Measurements from ENCODE around the gene DLG5. TPM values are rescaled to one million over a fixed set of nuclear protein-coding genes. Genes with fewer than 3 reads are reported as not detected.

The DLG5 gene
- total RNA-seq, 1 experiment from 2014 or later, result 81.7 TPM

GRCh38 chr10:77846718-77847311 lies 79.7 kb downstream of the DLG5 start:
- H3K9me2 ChIP-seq (ENCODE audit: insufficient read depth), result no peaks in the 10 kb centered on the region
- 0 out of 2 replicates have a peak, but pooled peaks cover 4% of the 10 kb centered on the region for H3K36me3 ChIP-seq (ENCODE audit: low read depth)
- H3K27me3 ChIP-seq (ENCODE audit: insufficient read depth, low read depth), result no peaks in the 10 kb centered on the region
- H2AFZ ChIP-seq, result no peak overlapping the region
- H4K20me1 ChIP-seq (ENCODE audit: insufficient read depth), result no peaks in the 10 kb centered on the region; the same call in 1 of the 2 replicates
- ChIA-PET POLR2A (ENCODE audit: unreplicated experiment) (interaction anchor here (0.6 kb wide), 3 partner anchors 10 to 102 kb away, joined by 3 to 5 read pairs (median 5); no protein-coding TSS in a partner anchor), CTCF (interaction anchor here (0.7 to 2.1 kb wide), 3 partner anchors 63 to 128 kb away, joined by 3 to 7 read pairs (median 3); no protein-coding TSS in a partner anchor)
- DNase-seq, result peak; percentile 45 to 80
- peaks cover 25% of the 10 kb centered on the region for H3K4me1 ChIP-seq (replicated peaks; ENCODE audit: insufficient read depth)
- no peak overlapping the region for H3K27ac ChIP-seq
- no peak overlapping the region for H3K4me3 ChIP-seq
- peaks cover 11% of the 10 kb centered on the region; the same call in 1 of the 2 replicates for H3K79me2 ChIP-seq (ENCODE audit: low read depth)
- H3F3A ChIP-seq (ENCODE audit: insufficient read depth, low read depth), result peaks cover 40% of the 10 kb centered on the region
- TF ChIP-seq, protein P1, sequence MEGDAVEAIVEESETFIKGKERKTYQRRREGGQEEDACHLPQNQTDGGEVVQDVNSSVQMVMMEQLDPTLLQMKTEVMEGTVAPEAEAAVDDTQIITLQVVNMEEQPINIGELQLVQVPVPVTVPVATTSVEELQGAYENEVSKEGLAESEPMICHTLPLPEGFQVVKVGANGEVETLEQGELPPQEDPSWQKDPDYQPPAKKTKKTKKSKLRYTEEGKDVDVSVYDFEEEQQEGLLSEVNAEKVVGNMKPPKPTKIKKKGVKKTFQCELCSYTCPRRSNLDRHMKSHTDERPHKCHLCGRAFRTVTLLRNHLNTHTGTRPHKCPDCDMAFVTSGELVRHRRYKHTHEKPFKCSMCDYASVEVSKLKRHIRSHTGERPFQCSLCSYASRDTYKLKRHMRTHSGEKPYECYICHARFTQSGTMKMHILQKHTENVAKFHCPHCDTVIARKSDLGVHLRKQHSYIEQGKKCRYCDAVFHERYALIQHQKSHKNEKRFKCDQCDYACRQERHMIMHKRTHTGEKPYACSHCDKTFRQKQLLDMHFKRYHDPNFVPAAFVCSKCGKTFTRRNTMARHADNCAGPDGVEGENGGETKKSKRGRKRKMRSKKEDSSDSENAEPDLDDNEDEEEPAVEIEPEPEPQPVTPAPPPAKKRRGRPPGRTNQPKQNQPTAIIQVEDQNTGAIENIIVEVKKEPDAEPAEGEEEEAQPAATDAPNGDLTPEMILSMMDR (conservative IDR thresholded peaks at IDR 0.05), result peak; percentile 99
- TF ChIP-seq EZH2 (IDR thresholded peaks at IDR 0.05; ENCODE audit: low read depth), result no peak
- H3K4me2 ChIP-seq, result 0 out of 2 replicates have a peak overlapping the region, but pooled peaks have one; percentile 1
- no TSS peak for BruUV-seq (replicated peaks)
- no peaks in the 10 kb centered on the region for H3K9me3 ChIP-seq (ENCODE audit: insufficient read depth, low read depth)
- intact Hi-C loops (cut with micrococcal nuclease; ENCODE audit: unreplicated experiment), result loop anchor here (1.0 to 5.0 kb wide), 4 partner anchors 65 to 128 kb away; partner anchors contain the start of gene DLG5

GRCh38 chr10:77845451-77845850 lies 81.1 kb downstream of the DLG5 start:
- no peaks in the 10 kb centered on the region for H3K9me2 ChIP-seq (ENCODE audit: insufficient read depth)
- no peaks in the 10 kb centered on the region for H3K9me3 ChIP-seq (ENCODE audit: insufficient read depth, low read depth)
- no peak for DNase-seq
- no peaks in the 10 kb centered on the region for H3K27me3 ChIP-seq (ENCODE audit: insufficient read depth, low read depth)
- intact Hi-C loops (cut with micrococcal nuclease; ENCODE audit: unreplicated experiment), result loop anchor here (1.0 to 5.0 kb wide), 4 partner anchors 28 to 184 kb away; partner anchors contain the start of gene POLR3A
- ChIA-PET CTCF (interaction anchor here (0.6 to 2.1 kb wide), 4 partner anchors 17 to 129 kb away, joined by 3 to 7 read pairs (median 4); no protein-coding TSS in a partner anchor), POLR2A (ENCODE audit: unreplicated experiment) (interaction anchor here (0.5 to 1.0 kb wide), 4 partner anchors 18 to 171 kb away, joined by 3 to 6 read pairs (median 4); no protein-coding TSS in a partner anchor)
- H3F3A ChIP-seq (ENCODE audit: insufficient read depth, low read depth), result peaks cover 28% of the 10 kb centered on the region
- peaks cover 11% of the 10 kb centered on the region; the same call in 1 of the 2 replicates for H3K79me2 ChIP-seq (ENCODE audit: low read depth)
- H3K4me1 ChIP-seq (replicated peaks; ENCODE audit: insufficient read depth), result peaks cover 25% of the 10 kb centered on the region
- H3K27ac ChIP-seq, result peak overlapping the region; percentile 60
- BruUV-seq (replicated peaks), result no TSS peak
- H2AFZ ChIP-seq, result no peak overlapping the region
- no peak for TF ChIP-seq EZH2 (IDR thresholded peaks at IDR 0.05; ENCODE audit: low read depth)
- TF ChIP-seq, protein P1 (conservative IDR thresholded peaks at IDR 0.05), result no peak
- peak overlapping the region; percentile 61 for H3K4me2 ChIP-seq
- H3K36me3 ChIP-seq (ENCODE audit: low read depth), result peaks cover 11% of the 10 kb centered on the region; the same call in 1 of the 2 replicates
- H4K20me1 ChIP-seq (ENCODE audit: insufficient read depth), result no peaks in the 10 kb centered on the region; the same call in 1 of the 2 replicates
- H3K4me3 ChIP-seq, result no peak overlapping the region

DNA sequence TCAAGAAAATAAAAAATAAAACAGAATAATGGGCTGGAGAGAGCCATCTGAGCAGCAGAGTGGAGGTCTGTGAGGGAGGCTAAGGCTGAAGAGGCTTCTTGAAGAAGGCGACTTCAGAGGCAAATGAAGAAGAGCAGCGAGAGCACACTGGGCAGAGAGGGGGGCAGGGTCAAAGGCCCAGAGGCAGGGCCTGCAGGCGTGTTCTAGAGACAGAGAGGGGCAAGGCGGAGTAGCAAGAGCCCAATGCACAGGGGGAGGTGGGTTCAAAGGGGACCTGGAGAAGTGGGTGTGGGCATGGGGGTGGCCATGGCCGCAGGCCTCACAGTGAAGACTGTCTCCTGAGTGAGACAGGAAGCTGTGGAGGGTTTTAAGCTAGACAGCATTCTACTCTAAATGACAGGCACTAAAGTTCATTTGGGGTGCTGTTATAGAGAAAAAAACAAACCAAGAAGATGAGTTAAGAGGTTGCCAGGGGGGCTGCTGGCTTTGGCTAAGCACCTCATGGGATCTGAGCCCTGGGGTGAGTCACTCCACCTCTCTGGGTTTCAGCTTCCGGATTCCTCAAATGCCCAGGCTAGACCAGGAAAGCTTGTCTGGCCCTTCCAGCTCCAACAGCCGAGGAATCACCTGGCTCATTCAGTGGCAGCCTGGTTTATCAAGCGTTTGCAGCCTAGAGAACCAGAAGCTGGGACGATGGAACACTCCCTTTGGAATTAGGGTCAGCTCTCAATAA lies 81.7 kb downstream of the DLG5 start:
- CTCF ChIA-PET, result interaction anchor here (1.5 to 2.1 kb wide), 2 partner anchors 44 to 130 kb away, joined by 4 to 7 read pairs; no protein-coding TSS in a partner anchor
- no peaks in the 10 kb centered on the region for H3K9me2 ChIP-seq (ENCODE audit: insufficient read depth)
- no peaks in the 10 kb centered on the region for H3K27me3 ChIP-seq (ENCODE audit: insufficient read depth, low read depth)
- intact Hi-C loops (cut with micrococcal nuclease; ENCODE audit: unreplicated experiment), result loop anchor here (1.0 to 5.0 kb wide), 4 partner anchors 28 to 184 kb away; partner anchors contain the start of gene POLR3A
- POLR2A ChIA-PET (ENCODE audit: unreplicated experiment), result interaction anchor here (0.5 to 1.0 kb wide), 5 partner anchors 18 to 172 kb away, joined by 3 to 6 read pairs (median 3); no protein-coding TSS in a partner anchor
- H3F3A ChIP-seq (ENCODE audit: insufficient read depth, low read depth), result peaks cover 23% of the 10 kb centered on the region
- H3K36me3 ChIP-seq (ENCODE audit: low read depth), result peaks cover 8% of the 10 kb centered on the region; the same call in 1 of the 2 replicates
- TF ChIP-seq, protein P1 (conservative IDR thresholded peaks at IDR 0.05), result no peak
- no peak for TF ChIP-seq EZH2 (IDR thresholded peaks at IDR 0.05; ENCODE audit: low read depth)
- H3K4me2 ChIP-seq, result peak overlapping the region; percentile 61
- H4K20me1 ChIP-seq (ENCODE audit: insufficient read depth), result no peaks in the 10 kb centered on the region; the same call in 1 of the 2 replicates
- no peak overlapping the region for H3K4me3 ChIP-seq
- peak; percentile 87 to 94 for DNase-seq
- H3K27ac ChIP-seq, result peak overlapping the region; percentile 60
- peaks cover 11% of the 10 kb centered on the region; the same call in 1 of the 2 replicates for H3K79me2 ChIP-seq (ENCODE audit: low read depth)
- peaks cover 25% of the 10 kb centered on the region for H3K4me1 ChIP-seq (replicated peaks; ENCODE audit: insufficient read depth)
- no TSS peak for BruUV-seq (replicated peaks)
- no peaks in the 10 kb centered on the region for H3K9me3 ChIP-seq (ENCODE audit: insufficient read depth, low read depth)
- no peak overlapping the region for H2AFZ ChIP-seq

All from PC-9 (cell line).